DOHH2 (cell line): ENCODE measurements around the gene SERHL2.
"Not testable (repeated sequence)": the region's sequence is repeated elsewhere in the genome, so short reads cannot be mapped to it uniquely, and the experiment has no call there.

Experiments
- H3F3A ChIP-seq: fragments of 200-600 bp; sonication (generic), shearing (Covaris generic); 2 replicates; pipeline ENCODE4 v1.6.0; 2016; ENCODE audit warnings: antibody characterized with exemption, mild to moderate bottlenecking; ENCODE audit not compliant: control insufficient read depth, insufficient read depth
- H3K27ac ChIP-seq: fragments of 200-600 bp; sonication (generic); 2 replicates; pipeline ENCODE4 v1.5.1; 2014; ENCODE audit warnings: low read depth, mild to moderate bottlenecking, low read length, moderate library complexity
- H3K27me3 ChIP-seq: fragments of 200-600 bp; sonication (generic); 2 replicates; pipeline ENCODE4 v1.6.1; 2014; ENCODE audit warnings: mild to moderate bottlenecking, low read length, mixed read lengths; ENCODE audit not compliant: control insufficient read depth
- H3K36me3 ChIP-seq: fragments of 200-600 bp; sonication (generic); 2 replicates; pipeline ENCODE4 v1.6.1; 2014; ENCODE audit warnings: mild to moderate bottlenecking, low read length, moderate library complexity, mixed read lengths; ENCODE audit not compliant: control insufficient read depth
- H3K4me1 ChIP-seq: fragments of 200-600 bp; sonication (generic); 2 replicates; pipeline ENCODE4 v1.6.1; 2014; ENCODE audit warnings: mild to moderate bottlenecking, low read length, mixed read lengths; ENCODE audit not compliant: control insufficient read depth
- H3K4me2 ChIP-seq: fragments of 200-600 bp; sonication (generic); 2 replicates; pipeline ENCODE4 v1.6.0; 2014; ENCODE audit warnings: mild to moderate bottlenecking, low read length, moderate library complexity
- H3K4me3 ChIP-seq: fragments of 200-600 bp; sonication (generic); 2 replicates; pipeline ENCODE4 v1.5.1; 2014; ENCODE audit warnings: mild to moderate bottlenecking, low read length, mixed read lengths
- H3K79me2 ChIP-seq: fragments of 200-600 bp; sonication (generic); 2 replicates; pipeline ENCODE4 v1.6.1; 2014; ENCODE audit warnings: mild to moderate bottlenecking, low read length, mixed read lengths; ENCODE audit not compliant: control insufficient read depth
- H3K9me2 ChIP-seq: fragments of 200-600 bp; sonication (generic); replicated peaks from 2 replicates; pipeline ENCODE4 v1.6.1; 2014; ENCODE audit warnings: mild to moderate bottlenecking, low read length, mixed read lengths; ENCODE audit not compliant: control insufficient read depth
- H3K9me3 ChIP-seq: fragments of 200-600 bp; sonication (generic); 2 replicates; pipeline ENCODE4 v1.6.1; 2014; ENCODE audit warnings: antibody characterized with exemption, low read length, mixed read lengths; ENCODE audit not compliant: control insufficient read depth, insufficient read depth
- H4K20me1 ChIP-seq: fragments of 200-600 bp; sonication (generic); 2 replicates; pipeline ENCODE4 v1.6.0; 2014; ENCODE audit warnings: low read depth, mild to moderate bottlenecking, antibody characterized with exemption, low read length, moderate library complexity; ENCODE audit not compliant: control insufficient read depth, insufficient read depth
- EZH2phosphoT487 ChIP-seq: fragments of 200-600 bp; sonication (generic); IDR thresholded peaks from 2 replicates; pipeline ENCODE4 v1.6.1; 2017; ENCODE audit warnings: borderline replicate concordance, mild to moderate bottlenecking, antibody characterized with exemption, low read length, moderate library complexity, mixed read lengths
- TF ChIP-seq, protein P1 (sequence below): fragments of 200-600 bp; sonication (generic); IDR thresholded peaks from one replicate; pipeline ENCODE4 v1.5.1; 2014; ENCODE audit warnings: antibody characterized with exemption, mild to moderate bottlenecking, low read depth, low read length; ENCODE audit not compliant: poor library complexity, severe bottlenecking

The SERHL2 gene, protein sequence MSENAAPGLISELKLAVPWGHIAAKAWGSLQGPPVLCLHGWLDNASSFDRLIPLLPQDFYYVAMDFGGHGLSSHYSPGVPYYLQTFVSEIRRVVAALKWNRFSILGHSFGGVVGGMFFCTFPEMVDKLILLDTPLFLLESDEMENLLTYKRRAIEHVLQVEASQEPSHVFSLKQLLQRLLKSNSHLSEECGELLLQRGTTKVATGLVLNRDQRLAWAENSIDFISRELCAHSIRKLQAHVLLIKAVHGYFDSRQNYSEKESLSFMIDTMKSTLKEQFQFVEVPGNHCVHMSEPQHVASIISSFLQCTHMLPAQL

DNA sequence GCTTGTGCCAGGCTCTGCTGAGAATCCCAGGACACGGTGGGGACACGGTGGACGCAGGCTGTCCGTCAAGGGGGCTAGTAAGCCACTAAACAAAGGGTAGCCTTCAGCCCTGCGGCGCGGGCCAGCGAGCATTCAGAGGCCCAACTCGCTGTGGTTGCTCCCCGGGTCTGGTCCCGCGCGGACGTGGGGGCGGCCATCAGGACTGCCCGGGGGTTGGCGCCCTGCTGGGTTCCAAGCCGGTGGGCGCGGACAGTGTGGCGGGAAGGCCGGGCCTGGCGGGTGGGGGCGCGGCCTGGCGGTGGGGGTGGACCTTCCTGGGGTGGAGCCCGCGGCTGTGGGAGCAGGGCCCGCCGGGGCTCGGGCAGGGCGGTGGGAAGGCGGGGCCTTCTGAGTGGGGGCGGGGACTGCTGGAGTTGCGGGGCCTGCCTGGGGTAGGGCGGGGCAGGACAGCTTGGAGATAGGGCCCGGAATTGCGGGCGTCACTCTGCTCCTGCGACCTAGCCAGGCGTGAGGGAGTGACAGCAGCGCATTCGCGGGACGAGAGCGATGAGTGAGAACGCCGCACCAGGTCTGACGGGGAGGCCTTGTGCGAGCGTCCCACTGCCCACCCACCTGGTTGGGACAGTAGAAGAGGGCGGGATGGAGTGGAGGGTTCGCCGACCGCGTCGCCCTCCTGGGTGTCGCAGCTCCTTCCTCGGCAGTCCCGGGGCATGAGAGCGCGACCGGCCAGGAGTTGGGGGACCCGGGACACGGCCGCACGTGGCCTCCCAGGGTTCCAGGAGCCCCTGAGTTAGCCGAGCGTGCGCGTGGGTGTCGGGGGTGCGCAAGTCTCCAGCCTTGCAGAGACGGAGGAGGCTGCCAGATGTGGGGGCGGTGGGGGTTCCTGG, at the start of gene SERHL2:
TSS of gene SERHL2 (plus strand) at position 482 of the 887 bp plus-strand sequence. CDS start at position 547, 65 bp downstream.
- Histone ChIP-seq H3K4me1 (peaks cover 49% of the 10 kb centered on the region), H3K79me2 (no peaks in the 10 kb centered on the region), H3K9me3 (no peaks in the 10 kb centered on the region), H3K4me2 (peak within 1 kb of the TSS; percentile 84), H3K9me2 (no peaks in the 10 kb centered on the region), H3K27me3 (no peaks in the 10 kb centered on the region), H3K36me3 (no peaks in the 10 kb centered on the region), H3K4me3 (peak within 1 kb of the TSS; percentile 75), H3K27ac (peak within 1 kb of the TSS; percentile 88), H3F3A (peaks cover 20% of the 10 kb centered on the region), H4K20me1 (no peaks in the 10 kb centered on the region)
- TF ChIP-seq, protein P1, sequence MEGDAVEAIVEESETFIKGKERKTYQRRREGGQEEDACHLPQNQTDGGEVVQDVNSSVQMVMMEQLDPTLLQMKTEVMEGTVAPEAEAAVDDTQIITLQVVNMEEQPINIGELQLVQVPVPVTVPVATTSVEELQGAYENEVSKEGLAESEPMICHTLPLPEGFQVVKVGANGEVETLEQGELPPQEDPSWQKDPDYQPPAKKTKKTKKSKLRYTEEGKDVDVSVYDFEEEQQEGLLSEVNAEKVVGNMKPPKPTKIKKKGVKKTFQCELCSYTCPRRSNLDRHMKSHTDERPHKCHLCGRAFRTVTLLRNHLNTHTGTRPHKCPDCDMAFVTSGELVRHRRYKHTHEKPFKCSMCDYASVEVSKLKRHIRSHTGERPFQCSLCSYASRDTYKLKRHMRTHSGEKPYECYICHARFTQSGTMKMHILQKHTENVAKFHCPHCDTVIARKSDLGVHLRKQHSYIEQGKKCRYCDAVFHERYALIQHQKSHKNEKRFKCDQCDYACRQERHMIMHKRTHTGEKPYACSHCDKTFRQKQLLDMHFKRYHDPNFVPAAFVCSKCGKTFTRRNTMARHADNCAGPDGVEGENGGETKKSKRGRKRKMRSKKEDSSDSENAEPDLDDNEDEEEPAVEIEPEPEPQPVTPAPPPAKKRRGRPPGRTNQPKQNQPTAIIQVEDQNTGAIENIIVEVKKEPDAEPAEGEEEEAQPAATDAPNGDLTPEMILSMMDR: peak; percentile 38
- TF ChIP-seq EZH2phosphoT487: no peak

DNA sequence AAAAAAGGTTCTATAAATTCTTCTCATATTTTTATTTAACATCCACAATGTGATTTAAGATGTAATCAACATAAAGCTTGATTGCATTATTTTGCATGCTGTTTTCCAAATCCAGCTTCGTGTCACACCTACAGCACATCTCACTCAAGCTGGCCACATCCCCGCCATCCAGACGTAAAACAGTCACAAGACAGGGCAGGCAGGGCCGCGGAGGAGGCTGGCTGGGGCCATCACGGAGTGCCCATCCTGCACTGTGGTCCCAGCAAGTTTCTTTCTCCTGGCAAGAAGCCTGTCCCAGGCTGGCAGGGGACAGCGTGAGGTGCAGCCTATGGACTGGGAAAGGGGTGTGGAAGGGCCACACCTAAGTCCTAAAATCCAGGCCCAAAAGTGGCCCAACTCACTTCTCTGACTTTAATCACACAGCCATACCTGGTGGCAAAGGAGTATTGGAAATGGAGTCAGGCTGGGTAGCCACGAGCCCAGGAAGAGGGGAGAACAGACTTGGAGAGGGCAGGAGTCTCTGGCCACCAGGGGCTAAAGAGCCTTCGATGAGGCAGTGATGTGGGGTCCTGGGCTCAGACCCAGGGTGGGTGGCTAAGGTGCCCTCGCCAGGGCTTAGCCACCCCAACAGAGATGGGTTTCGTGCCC, 45.3 kb upstream of the SERHL2 start:
- not testable (repeated sequence) for H3K4me3 ChIP-seq, H3K79me2 ChIP-seq, H3K9me3 ChIP-seq, H3K4me2 ChIP-seq, H3K27ac ChIP-seq, H3K27me3 ChIP-seq, H3K9me2 ChIP-seq
- Histone ChIP-seq H3K4me1 (peaks cover 30% of the 10 kb centered on the region), H4K20me1 (peaks cover 10% of the 10 kb centered on the region; the same call in 1 of the 2 replicates), H3F3A (peaks cover 28% of the 10 kb centered on the region), H3K36me3 (peaks cover 23% of the 10 kb centered on the region)

DNA sequence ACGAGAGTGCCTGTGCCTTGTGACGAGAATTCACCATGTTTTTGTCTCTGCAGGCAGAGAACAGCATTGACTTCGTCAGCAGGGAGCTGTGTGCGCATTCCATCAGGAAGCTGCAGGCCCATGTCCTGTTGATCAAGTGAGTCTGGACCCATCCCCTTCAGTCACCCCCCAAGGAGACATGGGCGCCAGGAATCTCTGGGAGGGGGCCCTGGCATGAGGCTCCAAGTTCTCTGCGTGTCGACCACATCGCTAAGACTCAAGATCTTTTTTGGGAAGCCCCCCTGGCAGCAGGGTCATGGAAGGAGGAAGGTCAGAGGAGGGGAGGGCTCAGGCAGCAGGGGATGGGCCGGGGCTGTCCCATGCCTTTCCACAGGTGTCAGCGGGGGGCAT, 44.8 kb upstream of the SERHL2 start:
- not testable (repeated sequence) for H3K79me2 ChIP-seq, H3K9me3 ChIP-seq, H3K4me3 ChIP-seq, H3K27me3 ChIP-seq, H3K27ac ChIP-seq, H3K9me2 ChIP-seq, H3K4me2 ChIP-seq
- Histone ChIP-seq H3F3A (peaks cover 28% of the 10 kb centered on the region), H3K36me3 (peaks cover 26% of the 10 kb centered on the region), H3K4me1 (peaks cover 30% of the 10 kb centered on the region), H4K20me1 (peaks cover 10% of the 10 kb centered on the region; the same call in 1 of the 2 replicates)

DNA sequence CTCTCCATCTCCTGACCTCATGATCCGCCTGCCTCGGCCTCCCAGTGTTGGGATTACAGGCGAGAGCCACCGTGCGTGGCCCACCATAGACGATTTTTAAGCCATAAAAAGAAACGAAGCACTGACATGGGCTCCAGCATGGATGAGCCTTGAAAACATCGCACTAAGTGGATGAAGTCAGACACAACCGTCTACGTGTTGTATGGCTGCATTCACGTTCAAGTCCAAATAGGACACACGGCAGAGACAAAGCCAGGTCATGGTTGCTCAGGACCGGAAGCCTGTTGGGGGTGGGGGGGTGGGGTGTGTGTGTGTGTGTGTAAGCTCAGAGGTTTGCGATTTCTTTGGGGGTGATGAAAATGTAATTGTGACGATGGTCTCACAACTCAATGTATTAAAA, 44.2 kb upstream of the SERHL2 start:
- peaks cover 28% of the 10 kb centered on the region for H3F3A ChIP-seq

More for the DNA sequence above, 44.2 kb upstream of the SERHL2 start:
- no peak overlapping the region for H3K27ac ChIP-seq
- peak overlapping the region; percentile 18; the same call in 1 of the 2 replicates for H3K4me2 ChIP-seq
- H3K36me3 ChIP-seq: peaks cover 32% of the 10 kb centered on the region
- no peak overlapping the region for H3K4me3 ChIP-seq
- no peaks in the 10 kb centered on the region for H3K27me3 ChIP-seq
- no peaks in the 10 kb centered on the region for H3K9me3 ChIP-seq
- H3K79me2 ChIP-seq: no peaks in the 10 kb centered on the region
- TF ChIP-seq EZH2phosphoT487: no peak
- TF ChIP-seq, protein P1: no peak
- peaks cover 30% of the 10 kb centered on the region for H3K4me1 ChIP-seq
- H4K20me1 ChIP-seq: peaks cover 10% of the 10 kb centered on the region; the same call in 1 of the 2 replicates
- H3K9me2 ChIP-seq: no peaks in the 10 kb centered on the region
